Fibroblast of skin of scalp (primary cell): ENCODE measurements around the gene PLIN4.
A peak's percentile ranks its signal among the peaks of the same experiment; 100 is the strongest.

Experiments used
- DNase-seq: peaks from one replicate; pipeline ENCODE4 v3.0.0-alpha.2; 2013

Gene PLIN4

GRCh38 chr19:4488496-4488895 lies 29.8 kb downstream of the PLIN4 start:
- no peak for DNase-seq

- DNase-seq: no peak
These were observed 30.7 kb downstream of the PLIN4 start for GRCh38 chr19:4487572-4487971.

GRCh38 chr19:4483385-4483784 lies 34.9 kb downstream of the PLIN4 start:
- no peak for DNase-seq

GRCh38 chr19:4482721-4483364 lies 35.4 kb downstream of the PLIN4 start:
- DNase-seq: no peak

- DNase-seq: no peak
These were observed 41.1 kb downstream of the PLIN4 start for GRCh38 chr19:4477034-4477801.

- peak; percentile 75 for DNase-seq
These were observed 43.7 kb downstream of the PLIN4 start for GRCh38 chr19:4474514-4475022.

- no peak for DNase-seq
These were observed 44.3 kb downstream of the PLIN4 start for GRCh38 chr19:4473763-4474513.

- DNase-seq: no peak
These were observed 45.1 kb downstream of the PLIN4 start for GRCh38 chr19:4473011-4473762.

GRCh38 chr19:4472174-4472974 lies 45.9 kb downstream of the PLIN4 start, which contains the start of gene HDGFL2:
Gene HDGFL2, plus strand, starts transcription at chr19:4472297. Its CDS starts 54 bp downstream, at chr19:4472351.
- no peak for DNase-seq

GRCh38 chr19:4471403-4472173 lies 46.7 kb downstream of the PLIN4 start:
- DNase-seq: peak; percentile 100

- DNase-seq: no peak
These were observed 50.5 kb downstream of the PLIN4 start for GRCh38 chr19:4467835-4468234.

GRCh38 chr19:4464815-4465581 lies 53.3 kb downstream of the PLIN4 start:
- DNase-seq: no peak

- DNase-seq: peak; percentile 99
These were observed 60.5 kb downstream of the PLIN4 start, which contains the start of gene UBXN6 for GRCh38 chr19:4457654-4458395. Gene UBXN6, minus strand, starts transcription at chr19:4457794. Its CDS starts 97 bp downstream, at chr19:4457697.

GRCh38 chr19:4456843-4457653 lies 61.2 kb downstream of the PLIN4 start:
- peak; percentile 82 for DNase-seq

GRCh38 chr19:4456476-4456842 lies 61.8 kb downstream of the PLIN4 start:
- peak; percentile 75 for DNase-seq

- peak; percentile 64 for DNase-seq
These were observed 62.4 kb downstream of the PLIN4 start for GRCh38 chr19:4455719-4456475.
